Body of pancreas (tissue), 4 donors: ENCODE data around the gene TMEM242.

Source experiments
- POLR2A ChIP-seq, 3 donors: fragments of 450-650 bp; IDR thresholded peaks; one replicate each; pipeline ENCODE4 v1.6.1; 2016; ENCODE audit warnings: antibody characterized with exemption in 3 of 3, mild to moderate bottlenecking in 2 of 3
- TF ChIP-seq, protein P1 (sequence below), 7 experiments: fragments of 450-650 bp in 4 of 7; fragments of 200-600 bp in 3 of 7; sonication (generic) in 3 of 7; IDR thresholded peaks; one replicate each; pipeline ENCODE4 v1.5.1; 2016 to 2019; ENCODE audit warnings: antibody characterized with exemption in 7 of 7

DNA sequence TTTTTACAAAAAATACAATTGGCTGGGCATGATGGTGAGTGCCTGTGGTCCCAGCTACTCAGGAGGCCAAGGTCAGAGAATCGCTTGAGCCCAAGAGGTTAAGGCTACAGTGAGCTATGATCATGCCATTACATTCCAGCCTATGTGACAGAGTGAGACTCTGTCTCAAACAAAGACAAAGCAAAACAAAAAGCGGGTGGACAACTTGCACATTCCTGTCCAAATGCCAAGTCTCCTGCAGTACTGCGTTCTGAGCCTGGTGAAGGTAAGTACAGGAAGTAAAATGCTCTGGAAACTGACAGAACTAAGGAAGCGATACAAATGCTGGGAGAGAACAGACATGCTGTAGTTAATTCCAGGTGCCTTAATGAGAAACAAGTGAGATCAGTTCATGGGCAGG is 20.4 kb upstream of the TMEM242 start:
- TF ChIP-seq, protein P1, sequence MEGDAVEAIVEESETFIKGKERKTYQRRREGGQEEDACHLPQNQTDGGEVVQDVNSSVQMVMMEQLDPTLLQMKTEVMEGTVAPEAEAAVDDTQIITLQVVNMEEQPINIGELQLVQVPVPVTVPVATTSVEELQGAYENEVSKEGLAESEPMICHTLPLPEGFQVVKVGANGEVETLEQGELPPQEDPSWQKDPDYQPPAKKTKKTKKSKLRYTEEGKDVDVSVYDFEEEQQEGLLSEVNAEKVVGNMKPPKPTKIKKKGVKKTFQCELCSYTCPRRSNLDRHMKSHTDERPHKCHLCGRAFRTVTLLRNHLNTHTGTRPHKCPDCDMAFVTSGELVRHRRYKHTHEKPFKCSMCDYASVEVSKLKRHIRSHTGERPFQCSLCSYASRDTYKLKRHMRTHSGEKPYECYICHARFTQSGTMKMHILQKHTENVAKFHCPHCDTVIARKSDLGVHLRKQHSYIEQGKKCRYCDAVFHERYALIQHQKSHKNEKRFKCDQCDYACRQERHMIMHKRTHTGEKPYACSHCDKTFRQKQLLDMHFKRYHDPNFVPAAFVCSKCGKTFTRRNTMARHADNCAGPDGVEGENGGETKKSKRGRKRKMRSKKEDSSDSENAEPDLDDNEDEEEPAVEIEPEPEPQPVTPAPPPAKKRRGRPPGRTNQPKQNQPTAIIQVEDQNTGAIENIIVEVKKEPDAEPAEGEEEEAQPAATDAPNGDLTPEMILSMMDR (IDR thresholded peaks at IDR 0.05): no peak
- no peak for TF ChIP-seq POLR2A (IDR thresholded peaks at IDR 0.05)
